ENCODE measurements around the gene RPL3. TPM values are rescaled to one million over a fixed set of nuclear protein-coding genes. Genes with fewer than 3 reads are reported as not detected.

RPL3 gene
- total RNA-seq, 1 experiment from 2014 or later: 2,830 TPM

GRCh38 chr22:39277142-39277607 lies 42.2 kb downstream of the RPL3 start:
- no peak for TF ChIP-seq CTCF (conservative IDR thresholded peaks at IDR 0.05)
- Histone ChIP-seq H3K23me2 (ENCODE audit: insufficient read length, low read depth, low read length, poor library complexity, severe bottlenecking) (no peaks in the 10 kb centered on the region), H3K27me3 (ENCODE audit: insufficient read depth, low read length) (no peaks in the 10 kb centered on the region), H3K18ac (ENCODE audit: insufficient read length, low read depth, low read length) (no peak overlapping the region), H3K9ac (ENCODE audit: extremely low read depth, insufficient read length, low read length) (no peak overlapping the region), H2BK15ac (ENCODE audit: low read depth, low read length) (no peak overlapping the region), H4K91ac (ENCODE audit: insufficient read length, low read depth, low read length) (no peak overlapping the region), H3K4me1 (ENCODE audit: insufficient read depth, low read length) (peaks cover 4% of the 10 kb centered on the region; the same call in 1 of the 2 replicates), H2AK5ac (ENCODE audit: insufficient read length, low read length) (no peak overlapping the region), H3K14ac (ENCODE audit: insufficient read depth, low read length) (no peak overlapping the region), H2BK20ac (ENCODE audit: low read depth, low read length, poor library complexity, severe bottlenecking) (no peak overlapping the region), H2BK12ac (ENCODE audit: insufficient read length, low read depth, low read length) (no peak overlapping the region), H3T11ph (ENCODE audit: low read length) (no peak overlapping the region), H3K4ac (ENCODE audit: low read depth, low read length) (no peak overlapping the region), H2BK5ac (ENCODE audit: insufficient read length, low read length) (no peak overlapping the region), H3K56ac (ENCODE audit: insufficient read length, low read depth, low read length) (no peak overlapping the region), H3K79me2 (ENCODE audit: insufficient read depth, low read length) (no peaks in the 10 kb centered on the region), H4K8ac (replicated peaks; ENCODE audit: insufficient read length, low read depth, low read length) (no peak overlapping the region), H3K79me1 (ENCODE audit: insufficient read depth, low read depth, low read length, poor library complexity, severe bottlenecking) (no peaks in the 10 kb centered on the region), H3K9me3 (ENCODE audit: control insufficient read depth, low read depth, low read length) (no peaks in the 10 kb centered on the region), H3K27ac (ENCODE audit: insufficient read length, low read depth, low read length) (no peak overlapping the region), H3K23ac (ENCODE audit: insufficient read length, low read depth, low read length) (no peak overlapping the region), H4K20me1 (ENCODE audit: control insufficient read depth, insufficient read depth, insufficient read length) (no peaks in the 10 kb centered on the region), H2AFZ (ENCODE audit: low read length) (no peak overlapping the region), H4K5ac (ENCODE audit: insufficient read length, low read depth, low read length) (no peak overlapping the region), H2BK120ac (ENCODE audit: low read depth, low read length, poor library complexity, severe bottlenecking) (no peak overlapping the region), H3K4me2 (ENCODE audit: insufficient read depth, insufficient read length, low read length) (no peak overlapping the region)
- no peak for DNase-seq
- Mint-ChIP-seq H3K27ac (no peak overlapping the region), H3K27me3 (ENCODE audit: low read depth) (peaks cover 9% of the 10 kb centered on the region), H3K4me3 (no peak overlapping the region), H3K9me3 (peaks cover 8 to 10% of the 10 kb centered on the region in 2 experiments), H3K4me1 (peaks cover 20 to 27% of the 10 kb centered on the region in 2 experiments), H3K36me3 (ENCODE audit: insufficient read depth in 1 of 3, low read depth in 3 of 3) (peaks cover 4 to 13% (median 6%) of the 10 kb centered on the region in 3 experiments; a peak in 4 of 7 replicates)
- WGBS (ENCODE audit: extremely low coverage, insufficient read length, low lambda C conversion rate): no CpG with 5 or more reads among the region's 6 CpGs
